ENCODE measurements around the gene CRACR2A. TPM values are rescaled to one million over a fixed set of nuclear protein-coding genes. Genes with fewer than 3 reads are reported as not detected.

Gene CRACR2A
- total RNA-seq, 1 experiment from 2014 or later: 22.3 TPM

DNA sequence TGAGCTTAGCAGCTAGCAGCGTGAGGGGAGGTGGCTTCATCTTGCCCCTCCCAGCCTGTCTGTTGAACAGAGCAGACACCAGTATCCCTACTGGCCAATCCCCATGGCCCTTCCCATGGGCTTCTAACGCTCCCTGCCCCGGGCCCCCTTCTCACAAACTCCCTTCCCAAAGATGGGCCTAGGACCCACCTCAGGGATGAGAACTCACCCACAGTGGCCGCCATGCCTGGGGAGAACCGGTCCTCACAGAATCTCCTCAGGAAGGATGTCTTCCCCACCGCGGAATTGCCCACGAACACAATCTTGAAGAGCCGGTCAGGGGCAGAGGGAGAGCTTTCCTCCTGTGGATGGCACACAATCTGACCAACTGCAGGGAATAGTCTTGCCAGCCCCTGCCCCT lies 119.5 kb downstream of the CRACR2A start:
- H3K27ac ChIP-seq (ENCODE audit: low read length): no peak overlapping the region
- no peaks in the 10 kb centered on the region for H3K9me2 ChIP-seq (replicated peaks; ENCODE audit: insufficient read depth, low read length)
- no peak overlapping the region for H2AFZ ChIP-seq (ENCODE audit: low read length)
- no peak overlapping the region for H3K9ac ChIP-seq (ENCODE audit: low read length)
- H3K36me3 ChIP-seq (ENCODE audit: insufficient read depth, low read length): no peaks in the 10 kb centered on the region
- H3K4me3 ChIP-seq (ENCODE audit: low read length): no peak overlapping the region
- H3K4me1 ChIP-seq (ENCODE audit: low read length): no peaks in the 10 kb centered on the region; the same call in 1 of the 2 replicates
- no peaks in the 10 kb centered on the region for H4K20me1 ChIP-seq (ENCODE audit: insufficient read depth, low read depth, low read length)
- no peaks in the 10 kb centered on the region for H3K79me2 ChIP-seq (ENCODE audit: low read length)
- H3K4me2 ChIP-seq (ENCODE audit: low read depth, low read length, poor library complexity, severe bottlenecking): no peak overlapping the region
- DNase-seq: no peak
- no peaks in the 10 kb centered on the region for H3K27me3 ChIP-seq (ENCODE audit: low read length)
- no peaks in the 10 kb centered on the region for H3K9me3 ChIP-seq (ENCODE audit: low read length)

DNA sequence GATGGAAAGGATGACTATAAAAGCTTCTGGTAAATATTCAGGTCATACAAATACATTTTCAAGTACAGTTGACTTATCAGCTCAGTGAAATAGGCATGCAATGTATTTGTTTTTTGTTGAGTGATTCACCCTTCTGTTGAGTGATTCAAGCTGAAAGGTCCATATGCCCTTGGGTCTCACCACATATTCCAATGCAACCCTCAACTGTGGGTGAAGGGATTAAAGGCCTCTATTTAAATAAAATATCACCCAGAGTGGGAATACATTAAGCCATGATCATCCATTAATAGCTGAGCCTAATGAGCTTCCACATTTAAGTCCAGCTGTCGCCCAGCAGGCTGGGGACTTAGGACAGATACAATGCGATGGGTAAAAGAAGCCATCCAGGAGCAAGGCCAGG lies 120.2 kb downstream of the CRACR2A start:
- Histone ChIP-seq H3K4me2 (ENCODE audit: low read depth, low read length, poor library complexity, severe bottlenecking) (no peak overlapping the region), H3K36me3 (ENCODE audit: insufficient read depth, low read length) (no peaks in the 10 kb centered on the region), H3K9me3 (ENCODE audit: low read length) (no peaks in the 10 kb centered on the region), H3K4me3 (ENCODE audit: low read length) (no peak overlapping the region), H3K4me1 (ENCODE audit: low read length) (no peaks in the 10 kb centered on the region; the same call in 1 of the 2 replicates), H3K9ac (ENCODE audit: low read length) (no peak overlapping the region), H3K79me2 (ENCODE audit: low read length) (no peaks in the 10 kb centered on the region), H2AFZ (ENCODE audit: low read length) (no peak overlapping the region), H3K27me3 (ENCODE audit: low read length) (no peaks in the 10 kb centered on the region), H3K27ac (ENCODE audit: low read length) (no peak overlapping the region), H3K9me2 (replicated peaks; ENCODE audit: insufficient read depth, low read length) (no peaks in the 10 kb centered on the region), H4K20me1 (ENCODE audit: insufficient read depth, low read depth, low read length) (no peaks in the 10 kb centered on the region)
- DNase-seq: no peak

DNA sequence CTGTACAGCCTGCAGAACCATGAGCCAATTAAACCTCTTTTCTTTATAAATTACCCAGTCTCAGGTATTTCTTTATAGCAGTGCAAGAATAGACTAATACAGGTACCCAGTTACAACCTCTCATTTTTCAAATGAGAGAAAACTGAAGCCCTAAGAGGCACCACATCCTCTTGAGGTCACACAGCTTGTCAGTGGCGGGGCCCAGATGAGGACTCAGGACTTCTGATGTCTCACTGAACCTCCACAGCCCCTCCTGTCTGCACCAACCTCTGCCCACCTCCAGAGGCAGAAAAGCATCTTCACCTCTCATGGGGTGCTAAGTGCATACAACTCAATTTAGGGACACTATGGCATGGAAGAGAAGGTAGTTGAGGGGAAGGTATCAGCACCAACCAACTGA lies 120.7 kb downstream of the CRACR2A start:
- H4K20me1 ChIP-seq (ENCODE audit: insufficient read depth, low read depth, low read length): no peaks in the 10 kb centered on the region
- H3K4me2 ChIP-seq (ENCODE audit: low read depth, low read length, poor library complexity, severe bottlenecking): no peak overlapping the region
- H3K9me3 ChIP-seq (ENCODE audit: low read length): no peaks in the 10 kb centered on the region
- H3K4me3 ChIP-seq (ENCODE audit: low read length): no peak overlapping the region
- H3K36me3 ChIP-seq (ENCODE audit: insufficient read depth, low read length): no peaks in the 10 kb centered on the region
- no peak overlapping the region for H3K9ac ChIP-seq (ENCODE audit: low read length)
- no peaks in the 10 kb centered on the region for H3K27me3 ChIP-seq (ENCODE audit: low read length)
- no peaks in the 10 kb centered on the region; the same call in 1 of the 2 replicates for H3K4me1 ChIP-seq (ENCODE audit: low read length)
- H2AFZ ChIP-seq (ENCODE audit: low read length): no peak overlapping the region
- no peak overlapping the region for H3K27ac ChIP-seq (ENCODE audit: low read length)
- no peak for DNase-seq
- no peaks in the 10 kb centered on the region for H3K9me2 ChIP-seq (replicated peaks; ENCODE audit: insufficient read depth, low read length)
- no peaks in the 10 kb centered on the region for H3K79me2 ChIP-seq (ENCODE audit: low read length)

DNA sequence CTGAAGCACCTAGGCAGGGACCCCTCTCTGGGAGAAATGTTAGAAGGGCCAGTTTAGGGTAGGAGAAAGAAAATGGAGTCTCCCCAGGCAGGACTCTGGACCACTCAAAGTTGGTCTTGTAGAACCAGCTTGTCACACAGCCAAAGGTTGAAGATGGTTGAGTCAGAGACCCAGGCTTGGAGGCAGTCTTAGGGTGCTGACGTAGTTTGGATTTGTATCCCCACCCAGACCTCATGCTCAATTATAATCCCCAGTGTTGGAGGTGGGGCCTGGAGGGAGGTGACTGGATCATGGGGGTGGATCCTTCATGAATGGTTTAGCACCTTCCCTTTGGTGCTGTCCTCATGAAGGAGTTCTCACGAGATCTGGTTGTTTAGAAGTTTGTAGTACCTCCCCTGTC lies 121.2 kb downstream of the CRACR2A start:
- Histone ChIP-seq H3K9me3 (ENCODE audit: low read length) (no peaks in the 10 kb centered on the region), H3K4me1 (ENCODE audit: low read length) (no peaks in the 10 kb centered on the region; the same call in 1 of the 2 replicates), H2AFZ (ENCODE audit: low read length) (no peak overlapping the region), H3K9me2 (replicated peaks; ENCODE audit: insufficient read depth, low read length) (no peaks in the 10 kb centered on the region), H3K9ac (ENCODE audit: low read length) (no peak overlapping the region), H3K27ac (ENCODE audit: low read length) (no peak overlapping the region), H3K4me2 (ENCODE audit: low read depth, low read length, poor library complexity, severe bottlenecking) (no peak overlapping the region), H3K79me2 (ENCODE audit: low read length) (no peaks in the 10 kb centered on the region), H3K4me3 (ENCODE audit: low read length) (no peak overlapping the region), H3K27me3 (ENCODE audit: low read length) (no peaks in the 10 kb centered on the region), H3K36me3 (ENCODE audit: insufficient read depth, low read length) (no peaks in the 10 kb centered on the region), H4K20me1 (ENCODE audit: insufficient read depth, low read depth, low read length) (no peaks in the 10 kb centered on the region)
- no peak for DNase-seq

DNA sequence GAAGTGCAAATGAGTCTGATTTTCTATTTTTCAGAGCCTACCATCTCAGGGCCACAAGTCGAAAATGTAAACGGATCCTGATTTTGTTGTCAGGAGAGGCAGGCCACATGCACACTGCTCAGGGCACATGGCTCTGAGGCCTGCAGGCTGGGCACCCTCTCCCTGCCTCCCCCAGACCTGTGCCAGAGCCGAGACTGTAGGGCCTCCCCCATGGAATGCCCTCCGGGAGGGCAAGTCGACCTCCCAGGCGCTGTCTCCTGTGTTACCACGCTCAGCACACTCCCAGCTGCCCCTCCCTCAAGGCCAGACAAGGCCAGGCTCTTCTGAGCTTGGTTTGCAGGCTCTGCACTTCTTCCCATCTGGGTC lies 121.7 kb downstream of the CRACR2A start:
- H3K4me2 ChIP-seq (ENCODE audit: low read depth, low read length, poor library complexity, severe bottlenecking): no peak overlapping the region
- H3K79me2 ChIP-seq (ENCODE audit: low read length): no peaks in the 10 kb centered on the region
- no peaks in the 10 kb centered on the region for H3K9me3 ChIP-seq (ENCODE audit: low read length)
- H3K9ac ChIP-seq (ENCODE audit: low read length): no peak overlapping the region
- H4K20me1 ChIP-seq (ENCODE audit: insufficient read depth, low read depth, low read length): no peaks in the 10 kb centered on the region
- H2AFZ ChIP-seq (ENCODE audit: low read length): no peak overlapping the region
- H3K27me3 ChIP-seq (ENCODE audit: low read length): no peaks in the 10 kb centered on the region
- H3K27ac ChIP-seq (ENCODE audit: low read length): no peak overlapping the region
- H3K4me1 ChIP-seq (ENCODE audit: low read length): no peaks in the 10 kb centered on the region; the same call in 1 of the 2 replicates
- no peak overlapping the region for H3K4me3 ChIP-seq (ENCODE audit: low read length)
- no peaks in the 10 kb centered on the region for H3K36me3 ChIP-seq (ENCODE audit: insufficient read depth, low read length)
- H3K9me2 ChIP-seq (replicated peaks; ENCODE audit: insufficient read depth, low read length): no peaks in the 10 kb centered on the region
- no peak for DNase-seq

DNA sequence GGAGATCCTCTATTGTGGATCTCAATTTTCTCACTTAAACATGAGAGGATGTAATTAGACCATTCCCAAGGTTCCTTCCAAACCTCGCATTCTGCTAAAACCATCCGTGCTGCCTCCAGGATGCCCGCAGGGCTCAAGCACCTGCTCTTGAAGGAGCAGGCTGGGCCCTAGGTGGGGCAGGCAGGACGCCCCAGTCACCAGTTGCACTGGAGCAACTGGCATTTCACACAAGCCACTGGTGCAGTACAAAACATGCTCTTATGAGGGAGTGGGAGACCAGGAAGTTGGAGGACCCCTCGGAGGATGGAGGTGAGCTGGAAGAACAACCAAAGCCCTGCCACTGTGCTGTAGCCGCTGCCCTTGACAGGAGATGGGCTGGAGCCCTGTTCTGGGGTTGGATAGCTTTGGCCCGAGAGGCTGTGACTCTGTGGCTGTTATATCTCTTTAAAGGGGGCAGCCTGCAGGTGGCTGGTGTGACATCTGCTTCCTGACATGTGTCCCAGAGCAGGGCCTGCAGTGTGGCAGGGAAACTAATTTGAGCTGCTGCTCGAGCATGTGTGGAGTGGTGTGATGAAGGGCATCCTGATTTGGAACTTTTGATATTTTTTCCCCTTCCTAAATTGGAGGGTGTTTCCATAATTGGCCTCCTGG lies 122.2 kb downstream of the CRACR2A start:
- H4K20me1 ChIP-seq (ENCODE audit: insufficient read depth, low read depth, low read length): no peaks in the 10 kb centered on the region
- H3K27ac ChIP-seq (ENCODE audit: low read length): no peak overlapping the region
- no peak for DNase-seq
- H3K9me2 ChIP-seq (replicated peaks; ENCODE audit: insufficient read depth, low read length): no peaks in the 10 kb centered on the region
- H3K9ac ChIP-seq (ENCODE audit: low read length): no peak overlapping the region
- H3K4me1 ChIP-seq (ENCODE audit: low read length): no peaks in the 10 kb centered on the region; the same call in 1 of the 2 replicates
- H3K4me3 ChIP-seq (ENCODE audit: low read length): no peak overlapping the region
- no peaks in the 10 kb centered on the region for H3K27me3 ChIP-seq (ENCODE audit: low read length)
- H2AFZ ChIP-seq (ENCODE audit: low read length): no peak overlapping the region
- H3K4me2 ChIP-seq (ENCODE audit: low read depth, low read length, poor library complexity, severe bottlenecking): no peak overlapping the region
- no peaks in the 10 kb centered on the region for H3K79me2 ChIP-seq (ENCODE audit: low read length)
- no peaks in the 10 kb centered on the region for H3K36me3 ChIP-seq (ENCODE audit: insufficient read depth, low read length)
- H3K9me3 ChIP-seq (ENCODE audit: low read length): no peaks in the 10 kb centered on the region

DNA sequence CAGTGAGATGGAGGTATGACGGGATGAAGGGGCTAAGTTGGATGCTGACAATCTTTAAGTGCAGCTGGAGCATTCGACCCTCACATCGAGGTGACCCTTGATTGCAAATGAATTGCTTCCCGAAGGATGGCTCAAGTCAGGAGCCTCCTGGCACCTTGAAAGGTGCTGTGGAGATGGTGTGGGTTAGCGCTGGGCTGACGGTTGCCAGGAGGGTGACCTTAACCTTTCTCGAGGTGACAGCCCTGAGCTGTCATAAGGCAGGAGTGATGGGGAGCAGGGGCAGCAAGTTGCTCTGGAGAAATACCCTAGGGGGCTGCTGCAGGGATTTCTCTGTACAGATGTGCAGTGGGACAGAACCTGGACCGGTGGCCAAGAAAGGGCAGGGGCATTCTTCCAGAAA lies 122.8 kb downstream of the CRACR2A start:
- no peak overlapping the region for H3K4me2 ChIP-seq (ENCODE audit: low read depth, low read length, poor library complexity, severe bottlenecking)
- no peak overlapping the region for H3K4me3 ChIP-seq (ENCODE audit: low read length)

DNA sequence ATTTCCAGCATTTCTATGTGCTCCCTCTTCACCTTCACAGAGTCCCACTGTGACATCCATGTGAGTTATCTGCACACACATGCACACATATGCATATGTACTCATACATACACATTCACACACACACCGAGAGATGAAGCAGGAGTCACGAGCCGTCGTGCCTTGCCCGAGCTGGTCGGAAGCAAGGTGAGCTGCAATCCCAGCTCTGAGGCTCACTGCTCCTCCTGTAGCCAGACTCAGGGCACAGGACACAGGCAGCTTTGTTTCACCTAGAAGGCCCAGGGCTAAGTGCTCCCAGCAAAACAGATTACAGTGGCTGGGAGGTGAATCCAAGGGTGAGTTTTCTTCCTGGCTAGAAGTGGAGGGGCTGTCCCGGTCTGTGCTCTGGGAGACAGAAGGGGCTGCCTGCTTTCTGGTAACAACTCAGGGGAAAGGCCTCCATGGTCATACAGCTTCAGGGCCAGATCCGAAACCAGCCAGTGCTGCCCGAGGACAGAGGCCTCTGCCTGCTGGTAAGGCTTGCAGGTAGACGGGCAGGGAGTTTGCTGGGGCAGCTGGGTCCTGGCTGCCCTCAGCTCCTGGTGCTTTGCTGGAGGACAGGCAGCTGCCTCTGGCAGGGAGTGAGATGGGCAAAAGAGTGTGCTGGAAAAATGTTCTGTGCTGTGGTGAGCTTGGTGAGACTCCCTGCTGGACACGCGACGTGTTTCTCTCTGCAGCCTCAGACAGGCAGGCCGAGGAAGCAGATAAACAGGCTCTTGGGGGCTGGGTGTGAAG lies 123.7 kb downstream of the CRACR2A start:
- DNase-seq: no peak
- Histone ChIP-seq H3K4me2 (ENCODE audit: low read depth, low read length, poor library complexity, severe bottlenecking) (no peak overlapping the region), H3K4me1 (ENCODE audit: low read length) (no peaks in the 10 kb centered on the region; the same call in 1 of the 2 replicates), H3K9me2 (replicated peaks; ENCODE audit: insufficient read depth, low read length) (no peaks in the 10 kb centered on the region), H3K79me2 (ENCODE audit: low read length) (no peaks in the 10 kb centered on the region), H3K27me3 (ENCODE audit: low read length) (no peaks in the 10 kb centered on the region), H2AFZ (ENCODE audit: low read length) (no peak overlapping the region), H3K4me3 (ENCODE audit: low read length) (no peak overlapping the region), H3K36me3 (ENCODE audit: insufficient read depth, low read length) (no peaks in the 10 kb centered on the region), H4K20me1 (ENCODE audit: insufficient read depth, low read depth, low read length) (no peaks in the 10 kb centered on the region), H3K9ac (ENCODE audit: low read length) (no peak overlapping the region), H3K27ac (ENCODE audit: low read length) (no peak overlapping the region), H3K9me3 (ENCODE audit: low read length) (no peaks in the 10 kb centered on the region)

More for the DNA sequence above, 122.8 kb downstream of the CRACR2A start:
- DNase-seq: no peak
- Histone ChIP-seq H2AFZ (ENCODE audit: low read length) (no peak overlapping the region), H3K79me2 (ENCODE audit: low read length) (no peaks in the 10 kb centered on the region), H3K36me3 (ENCODE audit: insufficient read depth, low read length) (no peaks in the 10 kb centered on the region), H3K9ac (ENCODE audit: low read length) (no peak overlapping the region), H3K9me2 (replicated peaks; ENCODE audit: insufficient read depth, low read length) (no peaks in the 10 kb centered on the region), H4K20me1 (ENCODE audit: insufficient read depth, low read depth, low read length) (no peaks in the 10 kb centered on the region), H3K9me3 (ENCODE audit: low read length) (no peaks in the 10 kb centered on the region), H3K27ac (ENCODE audit: low read length) (no peak overlapping the region), H3K4me1 (ENCODE audit: low read length) (no peaks in the 10 kb centered on the region; the same call in 1 of the 2 replicates), H3K27me3 (ENCODE audit: low read length) (no peaks in the 10 kb centered on the region)

Data from Karpas-422 (cell line).